GM12878 (cell line): ENCODE results near the gene NLRC3.

Source experiments
- POLR2A ChIP-seq: IDR thresholded peaks from 2 replicates; pipeline ENCODE4 v1.6.1; 2011; ENCODE audit warnings: low read depth, mild to moderate bottlenecking, low read length
- REST ChIP-seq: IDR thresholded peaks from 2 replicates; pipeline ENCODE4 v1.6.1; 2012; ENCODE audit warnings: mild to moderate bottlenecking, low read depth, low read length

DNA sequence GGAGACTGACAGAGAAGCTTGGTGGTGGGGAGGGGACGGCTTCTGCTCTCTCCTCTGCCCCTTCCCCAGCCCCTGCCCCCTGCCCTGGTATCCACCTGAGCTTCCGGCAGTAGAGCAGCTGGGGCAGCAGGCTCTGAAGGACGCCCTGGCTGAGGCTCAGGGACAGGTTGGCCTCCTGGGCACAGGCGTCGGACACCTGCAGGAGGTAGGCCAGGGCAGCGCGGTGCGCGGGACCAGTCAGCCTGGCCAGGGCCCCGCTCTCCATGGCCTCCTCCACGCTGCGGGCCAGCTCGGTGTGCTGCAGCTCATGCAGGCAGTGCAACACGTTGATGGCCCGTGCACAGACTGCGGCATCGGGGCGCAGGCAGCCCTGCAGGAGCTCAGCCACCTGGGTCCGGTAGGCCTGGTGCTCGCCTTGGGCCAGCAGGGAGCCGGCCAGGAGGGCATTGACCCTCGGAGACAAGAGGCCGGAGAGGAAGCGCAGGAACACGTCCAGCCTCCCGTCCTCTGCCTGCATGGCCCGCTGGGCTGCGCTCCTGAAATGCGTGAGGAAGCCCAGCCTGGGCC is 14.2 kb downstream of the NLRC3 start:
- TF ChIP-seq REST: no peak
- TF ChIP-seq POLR2A: no peak
